Measurements from ENCODE around the gene CFAP77.

- no peak for TF ChIP-seq EZH2phosphoT487 (IDR thresholded peaks at IDR 0.05; ENCODE audit: insufficient read depth, low read depth)
- TF ChIP-seq EZH2 (IDR thresholded peaks at IDR 0.05; ENCODE audit: insufficient read depth, poor library complexity, severe bottlenecking), result no peak
These were observed 128.1 kb downstream of the CFAP77 start for GRCh38 chr9:132538071-132538470.
